Stimulated activated effector memory CD8-positive, alpha-beta T cell treated with anti-CD3 and anti-CD28 coated beads, Interleukin-12 subunit alpha, Interleukin-12 subunit beta, amount 100 ng/mL, for 72 hours (primary cell): Measurements from ENCODE around the gene LATS2.
"Not testable (repeated sequence)": the region's sequence is repeated elsewhere in the genome, so short reads cannot be mapped to it uniquely, and the experiment has no call there.

ENCODE experiments used
- ATAC-seq: fragments of 150-1000 bp; cut with Tn5 transposase; 2 replicates; pipeline ENCODE4 v1.10.0; 2021
- DNase-seq, 2 donors: peaks; one replicate each; pipeline ENCODE4 v3.0.0; 2021 to 2022; ENCODE audit warnings: low spot score in 2 of 2
- H3K27ac Mint-ChIP-seq: one replicate; pipeline ENCODE4 v1.8.0; 2022; ENCODE audit warnings: mild to moderate bottlenecking, mixed read lengths
- H3K36me3 Mint-ChIP-seq: one replicate; pipeline ENCODE4 v1.8.0; 2022; ENCODE audit warnings: mild to moderate bottlenecking, mixed read lengths
- H3K4me1 Mint-ChIP-seq: one replicate; pipeline ENCODE4 v1.8.0; 2022; ENCODE audit warnings: mixed read lengths
- H3K4me3 Mint-ChIP-seq: one replicate; pipeline ENCODE4 v1.8.0; 2022; ENCODE audit warnings: mild to moderate bottlenecking, mixed read lengths
- H3K9me3 Mint-ChIP-seq: one replicate; pipeline ENCODE4 v1.8.0; 2022; ENCODE audit warnings: mixed read lengths

Gene LATS2

GRCh38 chr13:21060338-21061028 lies 903 bp downstream of the LATS2 start:
- ATAC-seq (peak; percentile 56), DNase-seq (no peak)
- H3K4me3 Mint-ChIP-seq = peak overlapping the region; percentile 57
- H3K36me3 Mint-ChIP-seq = no peaks in the 10 kb centered on the region
- no peaks in the 10 kb centered on the region for H3K9me3 Mint-ChIP-seq
- H3K27ac Mint-ChIP-seq = no peak overlapping the region
- H3K4me1 Mint-ChIP-seq = peaks cover 6% of the 10 kb centered on the region

DNA sequence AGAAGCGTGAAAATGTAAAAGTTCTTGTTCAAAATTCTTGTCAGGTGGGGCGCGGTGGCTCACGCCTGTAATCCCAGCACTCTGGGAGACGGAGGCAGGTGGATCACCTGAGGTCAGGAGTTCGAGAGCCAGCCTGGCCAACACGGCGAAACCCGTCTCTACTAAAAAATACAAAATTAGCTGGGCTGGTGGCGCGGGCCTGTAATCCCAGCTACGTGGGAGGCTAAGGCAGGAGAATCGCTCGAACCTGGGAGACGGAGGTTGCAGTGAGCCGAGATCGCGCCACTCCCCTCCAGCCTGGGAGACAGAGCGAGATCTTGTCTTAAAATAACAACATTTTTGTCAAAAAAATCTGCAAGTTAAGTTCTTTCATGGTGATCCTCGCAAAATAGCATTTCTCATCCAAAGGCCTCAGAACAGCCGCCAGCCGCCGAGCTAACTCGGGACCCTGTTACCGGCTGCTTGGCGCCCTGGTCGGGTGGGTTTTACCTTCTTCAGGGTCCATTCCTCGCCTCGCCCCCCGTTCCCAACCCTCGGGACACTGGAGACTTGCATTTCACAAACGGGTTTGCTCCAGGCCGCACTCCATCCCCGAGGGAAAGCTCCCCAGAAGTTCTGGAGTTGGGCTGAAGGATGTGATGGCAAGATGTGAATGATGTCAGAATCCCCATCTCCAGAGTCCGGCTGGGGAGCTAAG lies 1.6 kb downstream of the LATS2 start:
- no peak overlapping the region for H3K27ac Mint-ChIP-seq
- H3K4me1 Mint-ChIP-seq = peaks cover 6% of the 10 kb centered on the region
- ATAC-seq = no peak
- peak overlapping the region; percentile 57 for H3K4me3 Mint-ChIP-seq
- no peaks in the 10 kb centered on the region for H3K36me3 Mint-ChIP-seq
- no peak for DNase-seq
- H3K9me3 Mint-ChIP-seq = no peaks in the 10 kb centered on the region

- Mint-ChIP-seq H3K9me3 (no peaks in the 10 kb centered on the region), H3K4me1 (peaks cover 12% of the 10 kb centered on the region), H3K4me3 (no peak overlapping the region), H3K27ac (no peak overlapping the region), H3K36me3 (no peaks in the 10 kb centered on the region)
- DNase-seq (no peak), ATAC-seq (no peak)
Measured at GRCh38 chr13:21058361-21058760, 3.0 kb downstream of the LATS2 start.

DNA sequence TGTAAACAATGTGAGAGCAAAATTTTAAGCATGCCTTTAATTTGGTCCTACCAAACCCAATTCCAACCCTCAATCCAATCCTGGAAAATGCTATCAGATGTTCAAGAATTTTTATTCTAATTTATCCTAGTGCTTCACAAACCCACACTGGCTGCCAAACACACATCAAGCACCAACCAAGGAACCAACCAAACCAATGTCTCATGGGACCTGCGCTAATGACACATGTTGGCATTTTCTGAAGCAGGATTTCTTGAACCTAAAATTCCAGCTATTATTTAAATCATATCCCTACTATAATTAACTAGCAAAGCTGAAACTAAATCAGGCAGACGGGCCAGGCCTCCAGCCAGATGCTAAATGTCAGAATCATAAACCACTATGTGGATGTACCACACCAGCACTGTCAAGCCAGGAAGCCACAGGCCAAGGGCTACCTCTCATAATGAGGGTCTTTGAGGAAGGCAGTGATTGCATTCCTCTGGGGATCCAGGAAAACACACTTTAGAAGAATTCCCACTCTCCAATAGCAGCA lies 5.8 kb downstream of the LATS2 start:
- ATAC-seq = no peak
- Mint-ChIP-seq H3K27ac (no peak overlapping the region), H3K4me1 (peaks cover 22% of the 10 kb centered on the region), H3K36me3 (no peaks in the 10 kb centered on the region), H3K9me3 (no peaks in the 10 kb centered on the region), H3K4me3 (no peak overlapping the region)
- no peak for DNase-seq

DNA sequence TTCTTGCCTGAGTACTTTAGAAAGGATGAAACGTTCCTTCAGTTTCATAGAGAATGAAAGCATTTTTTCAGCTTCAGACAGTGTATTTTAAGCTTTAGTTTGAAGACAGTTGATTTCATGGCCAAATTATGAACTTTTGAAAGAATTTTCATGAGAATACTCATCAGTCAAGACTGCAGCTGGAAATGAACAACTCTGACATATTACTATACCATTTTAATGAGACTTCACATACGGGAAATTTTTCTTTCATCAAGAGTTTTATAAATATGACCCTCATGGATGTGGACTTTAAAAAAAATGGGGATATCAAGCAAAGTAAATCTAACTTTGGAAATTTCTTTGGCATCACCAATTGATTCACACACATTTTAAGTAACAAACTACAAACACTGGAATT lies 6.4 kb downstream of the LATS2 start:
- ATAC-seq (no peak), DNase-seq (no peak)
- H3K4me3 Mint-ChIP-seq = no peak overlapping the region
- no peaks in the 10 kb centered on the region for H3K9me3 Mint-ChIP-seq
- peaks cover 25% of the 10 kb centered on the region for H3K4me1 Mint-ChIP-seq
- H3K27ac Mint-ChIP-seq = no peak overlapping the region
- no peaks in the 10 kb centered on the region for H3K36me3 Mint-ChIP-seq

DNA sequence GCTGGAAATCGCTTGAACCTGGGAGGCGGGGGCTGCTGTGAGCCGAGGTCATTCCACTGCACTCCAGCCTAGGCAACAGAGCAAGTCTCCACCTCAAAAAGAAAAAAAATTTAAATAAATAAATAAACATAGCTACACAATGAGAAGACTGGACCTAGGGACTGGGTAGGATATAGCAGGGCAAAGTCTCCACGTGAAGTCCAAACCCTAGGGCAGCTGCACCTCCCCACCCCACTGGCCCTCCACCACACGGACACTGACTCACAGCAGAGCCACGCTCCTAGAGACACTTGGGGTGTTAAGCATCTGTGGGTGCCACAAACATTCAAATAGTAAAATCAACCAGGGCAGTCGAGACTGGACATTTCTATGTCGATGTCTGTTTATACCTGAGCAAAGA lies 7.1 kb downstream of the LATS2 start:
- H3K9me3 Mint-ChIP-seq = no peaks in the 10 kb centered on the region
- peaks cover 32% of the 10 kb centered on the region for H3K4me1 Mint-ChIP-seq
- H3K36me3 Mint-ChIP-seq = no peaks in the 10 kb centered on the region
- ATAC-seq (no peak), DNase-seq (no peak)
- no peak overlapping the region for H3K4me3 Mint-ChIP-seq
- H3K27ac Mint-ChIP-seq = no peak overlapping the region

- Mint-ChIP-seq H3K9me3 (no peaks in the 10 kb centered on the region), H3K36me3 (no peaks in the 10 kb centered on the region), H3K4me1 (peaks cover 38% of the 10 kb centered on the region), H3K4me3 (no peak overlapping the region), H3K27ac (peak overlapping the region; percentile 48)
- ATAC-seq (peak; percentile 31), DNase-seq (no peak)
Measured at GRCh38 chr13:21053231-21053630, 8.2 kb downstream of the LATS2 start.

DNA sequence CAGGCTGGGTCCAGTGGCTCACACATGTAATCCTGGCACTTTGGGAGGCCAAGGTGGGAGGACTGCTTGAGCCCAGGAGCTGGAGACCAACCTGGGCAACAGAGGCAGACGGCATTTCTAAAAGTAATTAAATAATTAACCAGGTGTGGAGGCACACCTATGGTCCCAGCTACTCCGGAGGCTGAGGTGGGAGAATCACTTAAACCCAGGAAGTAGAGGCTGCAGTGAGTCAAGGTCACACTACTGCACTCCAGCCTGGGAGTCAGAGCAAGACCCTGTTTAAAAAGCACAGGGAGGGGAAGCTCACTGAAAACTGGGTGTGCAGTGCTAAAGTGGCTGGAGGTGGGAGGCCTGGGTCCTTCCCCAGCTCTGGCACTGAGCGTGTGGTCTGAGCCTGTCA lies 9.7 kb downstream of the LATS2 start:
- ATAC-seq (no peak), DNase-seq (no peak)
- no peaks in the 10 kb centered on the region for H3K9me3 Mint-ChIP-seq
- H3K27ac Mint-ChIP-seq = no peak overlapping the region
- H3K4me1 Mint-ChIP-seq = peaks cover 47% of the 10 kb centered on the region
- H3K4me3 Mint-ChIP-seq = no peak overlapping the region
- H3K36me3 Mint-ChIP-seq = no peaks in the 10 kb centered on the region

- peak; percentile 92 for ATAC-seq
- H3K27ac Mint-ChIP-seq = peak overlapping the region; percentile 27
- no peak for DNase-seq
- H3K4me1 Mint-ChIP-seq = peaks cover 49% of the 10 kb centered on the region
- H3K4me3 Mint-ChIP-seq = no peak overlapping the region
- H3K9me3 Mint-ChIP-seq = no peaks in the 10 kb centered on the region
- H3K36me3 Mint-ChIP-seq = no peaks in the 10 kb centered on the region
Measured at GRCh38 chr13:21050288-21051197, 10.8 kb downstream of the LATS2 start.

DNA sequence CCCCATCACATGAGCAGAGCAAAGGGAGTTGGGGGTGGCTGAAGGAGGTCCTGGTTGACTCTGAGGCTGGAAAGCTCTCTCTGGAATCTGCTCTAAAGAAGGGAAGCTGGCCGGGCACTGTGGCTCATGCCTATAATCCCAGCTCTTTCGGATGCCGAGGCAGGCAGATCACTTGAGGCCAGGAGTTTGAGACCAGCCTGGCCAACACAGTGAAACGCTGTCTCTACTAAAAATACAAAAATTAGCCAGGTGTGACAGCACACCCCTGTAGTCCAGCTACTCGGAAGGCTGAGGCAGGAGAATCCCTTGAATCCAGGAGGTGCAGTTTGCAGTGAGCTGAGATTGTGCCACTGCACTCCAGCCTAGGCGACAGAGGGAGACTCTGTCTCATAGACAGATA lies 11.7 kb downstream of the LATS2 start:
- not testable (repeated sequence) for H3K36me3 Mint-ChIP-seq
- H3K4me1 Mint-ChIP-seq = peaks cover 49% of the 10 kb centered on the region

GRCh38 chr13:21048901-21049698 lies 12.3 kb downstream of the LATS2 start:
- no peak overlapping the region for H3K4me3 Mint-ChIP-seq
- peaks cover 49% of the 10 kb centered on the region for H3K4me1 Mint-ChIP-seq
- ATAC-seq = no peak
- peaks cover 7% of the 10 kb centered on the region for H3K36me3 Mint-ChIP-seq
- H3K27ac Mint-ChIP-seq = no peak overlapping the region
- DNase-seq = no peak
- no peaks in the 10 kb centered on the region for H3K9me3 Mint-ChIP-seq

More for the DNA sequence above, 11.7 kb downstream of the LATS2 start:
- not testable (repeated sequence) for H3K27ac Mint-ChIP-seq, H3K9me3 Mint-ChIP-seq, H3K4me3 Mint-ChIP-seq, DNase-seq, ATAC-seq

DNA sequence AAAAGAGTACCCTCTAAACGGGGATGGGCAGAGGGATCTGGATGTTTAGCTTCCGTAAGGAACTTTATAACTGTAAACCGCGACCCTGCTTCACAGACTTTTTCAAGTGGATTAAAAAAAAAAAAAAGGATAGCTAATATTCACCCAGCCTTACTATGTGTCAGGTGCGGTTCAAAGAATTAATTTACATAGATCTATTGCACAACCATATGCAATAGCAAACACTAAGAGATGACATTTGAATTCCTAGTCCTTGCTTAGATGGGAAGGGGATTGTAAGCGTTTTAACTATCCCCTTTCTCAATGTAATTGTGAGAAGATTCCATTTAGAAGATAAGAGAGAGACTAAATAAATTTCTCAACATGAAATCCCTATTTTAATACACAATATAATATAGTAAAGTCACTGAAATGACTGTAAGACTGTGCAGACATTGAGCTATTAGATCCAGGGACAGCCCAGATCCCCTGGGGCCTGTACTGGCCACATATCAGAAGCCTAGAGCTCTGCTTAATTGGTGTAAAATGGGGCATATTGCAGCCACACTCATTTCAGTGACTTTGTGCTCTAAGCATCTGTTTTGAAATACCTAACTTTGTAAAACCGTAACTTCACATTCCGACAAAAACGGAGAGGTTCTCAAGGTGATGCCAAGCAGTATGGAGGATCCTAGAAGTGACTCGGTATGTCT lies 13.6 kb downstream of the LATS2 start:
- Mint-ChIP-seq H3K4me3 (no peak overlapping the region), H3K9me3 (no peaks in the 10 kb centered on the region), H3K27ac (no peak overlapping the region), H3K4me1 (peaks cover 38% of the 10 kb centered on the region), H3K36me3 (peaks cover 15% of the 10 kb centered on the region)
- ATAC-seq = no peak
- DNase-seq = no peak

GRCh38 chr13:21047087-21047486 lies 14.3 kb downstream of the LATS2 start:
- H3K4me3 Mint-ChIP-seq = no peak overlapping the region
- ATAC-seq = no peak

DNA sequence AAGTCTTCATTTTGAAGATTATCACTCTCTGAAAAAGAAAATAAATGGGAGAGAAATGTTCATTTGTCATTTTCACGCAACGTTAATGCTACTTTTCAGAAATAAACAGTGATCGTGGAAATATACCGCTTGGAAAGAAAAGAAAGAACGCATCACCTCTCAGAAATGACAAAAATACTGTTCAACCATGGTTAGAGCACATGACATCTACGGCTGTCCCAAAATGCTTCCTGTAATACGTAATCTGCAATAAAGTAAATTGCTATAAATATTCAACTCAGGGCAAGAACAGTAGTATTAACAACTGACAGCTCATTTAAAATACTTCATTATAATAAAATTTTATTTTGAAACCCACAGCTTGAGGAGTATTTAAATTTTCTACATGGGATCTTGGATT lies 15.2 kb downstream of the LATS2 start:
- peaks cover 15% of the 10 kb centered on the region for H3K36me3 Mint-ChIP-seq
- peaks cover 33% of the 10 kb centered on the region for H3K4me1 Mint-ChIP-seq
- H3K4me3 Mint-ChIP-seq = no peak overlapping the region
- no peaks in the 10 kb centered on the region for H3K9me3 Mint-ChIP-seq
- no peak for ATAC-seq
- no peak for DNase-seq
- H3K27ac Mint-ChIP-seq = peak overlapping the region; percentile 37

More at GRCh38 chr13:21047087-21047486, 14.3 kb downstream of the LATS2 start:
- no peak for DNase-seq
- H3K4me1 Mint-ChIP-seq = peaks cover 38% of the 10 kb centered on the region
- no peak overlapping the region for H3K27ac Mint-ChIP-seq
- no peaks in the 10 kb centered on the region for H3K9me3 Mint-ChIP-seq
- peaks cover 15% of the 10 kb centered on the region for H3K36me3 Mint-ChIP-seq
